ENCODE data around the gene RECQL5.

DNA sequence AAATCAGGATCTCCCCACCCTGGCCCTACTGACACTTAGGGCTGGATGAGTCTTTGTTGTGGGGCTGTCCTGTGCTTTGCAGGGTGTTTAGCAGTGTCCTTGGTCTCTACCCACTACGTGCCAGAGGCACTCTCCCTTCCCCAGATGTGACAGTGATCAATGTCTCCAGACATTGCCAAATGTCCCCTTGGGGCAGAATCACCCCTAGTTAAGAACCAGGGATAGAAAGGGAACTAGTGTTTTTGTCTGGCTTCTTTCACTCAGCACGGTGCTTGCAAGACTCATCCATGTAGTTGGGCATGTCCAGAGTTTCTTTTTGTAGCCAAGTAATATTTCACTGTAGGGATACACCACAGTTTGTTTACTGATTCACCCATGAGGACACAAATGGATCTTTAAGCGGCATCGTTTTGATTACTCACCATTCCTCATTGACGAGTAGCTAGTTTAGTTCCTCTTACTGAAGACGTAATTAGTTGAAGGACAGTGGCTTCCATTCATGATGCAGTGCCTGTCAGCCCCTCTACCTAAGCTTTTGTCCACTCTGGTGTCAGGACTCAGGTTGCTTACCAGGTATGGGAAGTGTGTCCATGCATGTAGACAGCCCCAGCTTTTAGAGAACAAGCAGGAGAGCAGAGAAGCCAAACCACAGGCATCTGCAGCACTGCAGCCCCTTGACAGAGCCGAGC is 28.3 kb upstream of the RECQL5 start:
- TF ChIP-seq EZH2phosphoT487 (IDR thresholded peaks at IDR 0.05; ENCODE audit: borderline replicate concordance, low read depth, low read length): no peak
- TF ChIP-seq, protein P1, sequence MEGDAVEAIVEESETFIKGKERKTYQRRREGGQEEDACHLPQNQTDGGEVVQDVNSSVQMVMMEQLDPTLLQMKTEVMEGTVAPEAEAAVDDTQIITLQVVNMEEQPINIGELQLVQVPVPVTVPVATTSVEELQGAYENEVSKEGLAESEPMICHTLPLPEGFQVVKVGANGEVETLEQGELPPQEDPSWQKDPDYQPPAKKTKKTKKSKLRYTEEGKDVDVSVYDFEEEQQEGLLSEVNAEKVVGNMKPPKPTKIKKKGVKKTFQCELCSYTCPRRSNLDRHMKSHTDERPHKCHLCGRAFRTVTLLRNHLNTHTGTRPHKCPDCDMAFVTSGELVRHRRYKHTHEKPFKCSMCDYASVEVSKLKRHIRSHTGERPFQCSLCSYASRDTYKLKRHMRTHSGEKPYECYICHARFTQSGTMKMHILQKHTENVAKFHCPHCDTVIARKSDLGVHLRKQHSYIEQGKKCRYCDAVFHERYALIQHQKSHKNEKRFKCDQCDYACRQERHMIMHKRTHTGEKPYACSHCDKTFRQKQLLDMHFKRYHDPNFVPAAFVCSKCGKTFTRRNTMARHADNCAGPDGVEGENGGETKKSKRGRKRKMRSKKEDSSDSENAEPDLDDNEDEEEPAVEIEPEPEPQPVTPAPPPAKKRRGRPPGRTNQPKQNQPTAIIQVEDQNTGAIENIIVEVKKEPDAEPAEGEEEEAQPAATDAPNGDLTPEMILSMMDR (conservative IDR thresholded peaks at IDR 0.05; ENCODE audit: low read length): no peak
